Adrenal gland (tissue), 12 donors: Measurements from ENCODE around the gene RICTOR. TPM values are rescaled to one million over a fixed set of nuclear protein-coding genes. Genes with fewer than 3 reads are reported as not detected.

Experiments
- DNase-seq, 7 donors: peaks; one replicate each; pipeline ENCODE4 v3.0.0-alpha.2; 2019 to 2020
- H3K27ac ChIP-seq, 5 donors: fragments of 200-600 bp; sonication (generic) in 4 of 5; 1 replicate in 3 of 5; 2 replicates in 2 of 5; pipeline versions ENCODE4 v1.5.1 to v1.8.0; 2016 to 2020; ENCODE audit warnings: mild to moderate bottlenecking in 1 of 5
- H3K27me3 ChIP-seq: fragments of 200-600 bp; 2 replicates; pipeline ENCODE4 v1.8.0; 2021
- H3K36me3 ChIP-seq, 2 donors: fragments of 200-600 bp; replicated peaks in 1 of 2; 1 replicate in 1 of 2; 2 replicates in 1 of 2; pipeline versions ENCODE4 v1.5.1 to v1.8.0; 2018 to 2022
- H3K4me1 ChIP-seq, 2 donors: fragments of 200-600 bp; replicated peaks in 1 of 2; 1 replicate in 1 of 2; 2 replicates in 1 of 2; pipeline versions ENCODE4 v1.5.1 to v1.8.0; 2018 to 2021
- H3K4me3 ChIP-seq, 4 donors: fragments of 200-600 bp; sonication (generic) in 3 of 4; one replicate each; pipeline ENCODE4 v1.5.1; 2016 to 2018
- H3K9me3 ChIP-seq, 3 donors: fragments of 200-600 bp; sonication (generic) in 1 of 3; replicated peaks in 1 of 3; 1 replicate in 2 of 3; 2 replicates in 1 of 3; pipeline versions ENCODE4 v1.5.1 to v1.8.0; 2016 to 2021
- POLR2A ChIP-seq, 2 donors: fragments of 450-650 bp; IDR thresholded peaks; one replicate each; pipeline ENCODE4 v1.6.1; 2017; ENCODE audit warnings: antibody characterized with exemption in 2 of 2, mild to moderate bottlenecking in 2 of 2, moderate library complexity in 1 of 2
- WGBS, 4 donors: extraction: QIAGEN DNeasy Blood & Tissue Kit in 2 of 4; methylation state at CpG; one replicate each; pipeline versions ENCODE4 v1.1.5 to v1.1.7; 2013 to 2017; 5-methylcytosine and 5-hydroxymethylcytosine counted together
- intact Hi-C, 2 donors: fragments of 100-400 bp; cut with DNase I; formaldehyde crosslinking; loops; one replicate each; pipeline versions ENCODE4 v1.14.1 to v1.15.0; 2022 to 2023
- polyA plus RNA-seq, 3 donors: library from polyadenylated mRNA; stranded (reverse); fragments of 200-250 nt in 2 of 3; fragments of 350-450 nt in 1 of 3; fragmentation: Illumina TruSeq in 1 of 3; extraction: RNeasy Lipid Tissue Mini Kit (QIAGEN cat#74804) in 1 of 3; gene quantifications; one replicate each; pipeline ENCODE4 v1.2.3, GENCODE V29; 2013 to 2014
- total RNA-seq, 9 donors: library from RNA; depleted of rRNA in 4 of 9; stranded (reverse); fragments of >200 nt in 4 of 9; fragments of 120-200 nt in 1 of 9; fragmentation: NEBNext Ultra II Directional in 1 of 9; extraction: Animal tissue kit (Norgen Biotek cat#: 25700) in 1 of 9; gene quantifications; one replicate each; pipeline versions ENCODE4 v1.1.0 to v1.2.4, GENCODE V29; 2013 to 2023
- TF ChIP-seq, protein P1 (sequence below), 6 experiments: fragments of 450-650 bp in 4 of 6; fragments of 200-600 bp in 2 of 6; sonication (generic) in 1 of 6; IDR thresholded peaks; 1 replicate in 5 of 6; 2 replicates in 1 of 6; pipeline versions ENCODE4 v1.5.1 to v1.8.0; 2016 to 2021; ENCODE audit warnings: antibody characterized with exemption in 6 of 6, mild to moderate bottlenecking in 2 of 6, moderate library complexity in 1 of 6
- donor health status: healthy with polysubstance abuse.
- donor health status: Bipolar disorder and iron deficiency.
- donor health status: DM: yes; HTN: yes; CAD: no.
- donor health status: DM: no; HTN: no; CAD: no.
- donor health status: DM: no; HTN: no; CAD: no.
- donor health status: DM: yes; HTN: yes; CAD: no.

The RICTOR gene
- total and polyA plus RNA-seq, 12 donors, result 4.7 to 44.7 (median 21.7) TPM

DNA sequence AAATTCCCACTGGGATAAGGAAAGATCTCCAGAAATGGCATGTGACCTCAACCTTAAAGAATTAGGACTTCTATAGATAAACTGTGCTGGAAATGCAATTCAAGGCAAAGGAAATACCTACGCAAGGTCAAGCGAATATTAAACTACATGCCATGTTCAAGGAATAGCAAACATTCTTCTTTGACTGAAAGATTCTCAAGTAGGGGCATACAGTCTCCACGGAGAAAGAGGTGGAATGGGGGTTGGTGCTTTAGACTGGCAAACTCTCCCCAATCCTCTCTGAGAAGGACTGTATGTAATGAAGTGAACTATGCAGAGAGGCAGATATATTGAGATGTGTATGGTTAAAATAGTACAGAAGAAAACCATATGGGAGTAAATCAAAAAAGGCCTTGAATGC, 6.1 kb downstream of the RICTOR start:
- no peak overlapping the region for H3K27ac ChIP-seq
- H3K4me3 ChIP-seq, result no peak overlapping the region
- H3K36me3 ChIP-seq, result no peaks in the 10 kb centered on the region
- intact Hi-C loops, result loop anchor here in 1 of 2 donors (10.0 kb wide), 1 partner anchor 53 kb away; no protein-coding TSS in a partner anchor
- WGBS, 4 donors, result 93 to 98% (median 95%) methylated on average over 3 of the region's 3 CpGs
- no peak for TF ChIP-seq POLR2A (IDR thresholded peaks at IDR 0.05)
- TF ChIP-seq, protein P1, sequence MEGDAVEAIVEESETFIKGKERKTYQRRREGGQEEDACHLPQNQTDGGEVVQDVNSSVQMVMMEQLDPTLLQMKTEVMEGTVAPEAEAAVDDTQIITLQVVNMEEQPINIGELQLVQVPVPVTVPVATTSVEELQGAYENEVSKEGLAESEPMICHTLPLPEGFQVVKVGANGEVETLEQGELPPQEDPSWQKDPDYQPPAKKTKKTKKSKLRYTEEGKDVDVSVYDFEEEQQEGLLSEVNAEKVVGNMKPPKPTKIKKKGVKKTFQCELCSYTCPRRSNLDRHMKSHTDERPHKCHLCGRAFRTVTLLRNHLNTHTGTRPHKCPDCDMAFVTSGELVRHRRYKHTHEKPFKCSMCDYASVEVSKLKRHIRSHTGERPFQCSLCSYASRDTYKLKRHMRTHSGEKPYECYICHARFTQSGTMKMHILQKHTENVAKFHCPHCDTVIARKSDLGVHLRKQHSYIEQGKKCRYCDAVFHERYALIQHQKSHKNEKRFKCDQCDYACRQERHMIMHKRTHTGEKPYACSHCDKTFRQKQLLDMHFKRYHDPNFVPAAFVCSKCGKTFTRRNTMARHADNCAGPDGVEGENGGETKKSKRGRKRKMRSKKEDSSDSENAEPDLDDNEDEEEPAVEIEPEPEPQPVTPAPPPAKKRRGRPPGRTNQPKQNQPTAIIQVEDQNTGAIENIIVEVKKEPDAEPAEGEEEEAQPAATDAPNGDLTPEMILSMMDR (IDR thresholded peaks at IDR 0.05), result no peak
- DNase-seq, result no peak
- H3K4me1 ChIP-seq, result peaks cover 4 to 31% of the 10 kb centered on the region in 2 donors
- H3K9me3 ChIP-seq, result no peaks in the 10 kb centered on the region
- H3K27me3 ChIP-seq, result no peaks in the 10 kb centered on the region

DNA sequence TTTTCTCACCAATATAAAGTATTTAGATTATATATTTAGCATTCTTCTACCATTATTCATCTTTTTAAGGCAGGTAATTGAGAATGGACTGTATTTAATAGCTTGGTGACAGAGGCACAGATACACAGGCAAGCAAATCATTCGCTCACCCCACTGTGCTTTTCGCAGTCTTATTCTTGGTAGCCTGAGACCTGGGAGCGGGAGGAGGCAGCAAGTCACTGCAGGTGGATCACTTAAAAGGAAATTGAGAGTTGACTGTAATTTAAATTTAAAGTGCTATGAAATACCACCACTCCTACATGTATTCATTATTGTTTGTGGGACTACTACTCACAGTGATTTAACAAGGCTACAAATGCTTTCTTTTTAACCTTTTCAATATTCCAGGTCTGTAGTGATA, 9.7 kb downstream of the RICTOR start:
- peaks cover 0 to 4% (median 0%) of the 10 kb centered on the region in 3 donors for H3K9me3 ChIP-seq
- TF ChIP-seq POLR2A (IDR thresholded peaks at IDR 0.05), result no peak
- TF ChIP-seq, protein P1 (IDR thresholded peaks at IDR 0.05), result no peak
- peaks cover 12 to 15% of the 10 kb centered on the region in 2 donors for H3K4me1 ChIP-seq
- 95 to 99% (median 98%) methylated on average over 3 of the region's 3 CpGs for WGBS, 4 donors
- H3K27ac ChIP-seq, result no peak overlapping the region
- H3K36me3 ChIP-seq, result no peaks in the 10 kb centered on the region
- intact Hi-C loops, result loop anchor here in 1 of 2 donors (10.0 kb wide), 1 partner anchor 50 kb away; no protein-coding TSS in a partner anchor
- no peak overlapping the region for H3K4me3 ChIP-seq
- H3K27me3 ChIP-seq, result no peaks in the 10 kb centered on the region
- DNase-seq, result no peak

DNA sequence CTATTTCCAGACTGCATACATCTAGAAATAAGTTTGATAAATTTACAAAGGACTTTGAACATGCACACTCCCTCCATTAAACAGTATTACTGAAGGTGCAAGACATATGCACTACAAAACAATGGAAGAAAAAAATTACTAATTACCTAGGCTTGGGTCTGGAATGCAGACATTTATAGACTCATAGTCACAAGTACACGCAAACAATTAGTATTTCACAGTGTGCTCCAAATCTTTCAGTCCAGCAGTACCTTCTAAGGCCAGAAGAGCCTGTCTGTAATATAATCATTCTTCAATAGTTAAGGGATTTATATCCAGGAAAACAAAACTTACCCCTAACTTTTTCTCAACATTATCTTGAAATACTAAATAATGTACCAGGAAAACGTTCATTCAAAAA, 11.2 kb downstream of the RICTOR start:
- no peak for DNase-seq
- 77 to 81% (median 77%) methylated on average over 2 of the region's 2 CpGs for WGBS, 4 donors
- intact Hi-C loops, result loop anchor here in 1 of 2 donors (10.0 kb wide), 1 partner anchor 48 kb away; no protein-coding TSS in a partner anchor
- Histone ChIP-seq H3K9me3 (peaks cover 0 to 4% (median 0%) of the 10 kb centered on the region in 3 donors), H3K27me3 (no peaks in the 10 kb centered on the region), H3K4me3 (no peak overlapping the region), H3K4me1 (peaks cover 18 to 25% of the 10 kb centered on the region in 2 donors), H3K36me3 (no peaks in the 10 kb centered on the region), H3K27ac (no peak overlapping the region)
- TF ChIP-seq, protein P1 (IDR thresholded peaks at IDR 0.05), result no peak
- TF ChIP-seq POLR2A (IDR thresholded peaks at IDR 0.05), result no peak

DNA sequence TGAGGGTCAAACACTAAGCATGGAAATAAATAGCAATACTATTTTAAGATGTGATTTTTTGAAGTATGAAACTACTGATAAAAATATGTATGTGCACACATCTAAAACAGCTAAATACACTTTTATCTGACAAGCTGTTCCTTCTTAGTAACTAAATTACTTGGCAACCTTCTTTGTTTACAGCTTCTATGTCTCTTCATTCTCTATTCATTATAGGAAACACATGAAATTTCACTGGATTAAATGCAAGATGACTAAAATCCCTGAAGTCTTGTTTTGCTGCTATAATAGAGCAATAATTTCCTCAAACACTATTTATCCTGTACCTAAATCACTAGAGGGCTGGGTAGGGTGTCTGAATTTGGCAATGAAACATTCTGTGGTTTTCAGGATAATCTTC, 11.7 kb downstream of the RICTOR start:
- Histone ChIP-seq H3K27me3 (no peaks in the 10 kb centered on the region), H3K4me3 (no peak overlapping the region), H3K9me3 (peaks cover 0 to 4% (median 0%) of the 10 kb centered on the region in 3 donors), H3K27ac (no peak overlapping the region), H3K4me1 (peaks cover 23 to 30% of the 10 kb centered on the region in 2 donors), H3K36me3 (no peaks in the 10 kb centered on the region)
- DNase-seq, result no peak
- intact Hi-C loops, result loop anchor here in 1 of 2 donors (10.0 kb wide), 1 partner anchor 48 kb away; no protein-coding TSS in a partner anchor
- TF ChIP-seq, protein P1 (IDR thresholded peaks at IDR 0.05), result no peak
- no peak for TF ChIP-seq POLR2A (IDR thresholded peaks at IDR 0.05)
